GM21526 (cell line): ENCODE measurements around the gene ATG4B.

Source experiments
- ATAC-seq: cut with Tn5 transposase; IDR thresholded peaks from one replicate; pipeline ENCODE4 v1.9.1; 2021; ENCODE audit warnings: moderate library complexity; ENCODE audit not compliant: unreplicated experiment, low FRiP score

Gene ATG4B

GRCh38 chr2:241637795-241638660 lies 535 bp downstream of the ATG4B start:
- ATAC-seq, result peak; percentile 28

GRCh38 chr2:241638940-241639339 lies 1.4 kb downstream of the ATG4B start:
- no peak for ATAC-seq

- no peak for ATAC-seq
Measured at GRCh38 chr2:241639385-241639784, 1.9 kb downstream of the ATG4B start.

GRCh38 chr2:241640165-241640795 lies 2.8 kb downstream of the ATG4B start:
- ATAC-seq, result no peak

GRCh38 chr2:241641631-241642030 lies 4.1 kb downstream of the ATG4B start:
- no peak for ATAC-seq

- no peak for ATAC-seq
Measured at GRCh38 chr2:241645056-241645914, 7.8 kb downstream of the ATG4B start.

- no peak for ATAC-seq
Measured at GRCh38 chr2:241645915-241646645, 8.6 kb downstream of the ATG4B start.

- ATAC-seq, result no peak
Measured at GRCh38 chr2:241648453-241648852, 11.0 kb downstream of the ATG4B start.

GRCh38 chr2:241649404-241649803 lies 11.9 kb downstream of the ATG4B start:
- ATAC-seq, result no peak

GRCh38 chr2:241649927-241650326 lies 12.4 kb downstream of the ATG4B start:
- ATAC-seq, result no peak

GRCh38 chr2:241652142-241652541 lies 14.6 kb downstream of the ATG4B start:
- no peak for ATAC-seq

- ATAC-seq, result no peak
Measured at GRCh38 chr2:241652722-241653121, 15.2 kb downstream of the ATG4B start.

- ATAC-seq, result no peak
Measured at GRCh38 chr2:241653210-241653750, 15.8 kb downstream of the ATG4B start.

GRCh38 chr2:241654551-241654950 lies 17.1 kb downstream of the ATG4B start:
- no peak for ATAC-seq

GRCh38 chr2:241655516-241656189 lies 18.2 kb downstream of the ATG4B start:
- ATAC-seq, result no peak

GRCh38 chr2:241656190-241656741 lies 18.8 kb downstream of the ATG4B start:
- ATAC-seq, result no peak

GRCh38 chr2:241657786-241658254 lies 20.3 kb downstream of the ATG4B start:
- no peak for ATAC-seq

- no peak for ATAC-seq
Measured at GRCh38 chr2:241658296-241658695, 20.8 kb downstream of the ATG4B start.

- ATAC-seq, result no peak
Measured at GRCh38 chr2:241659150-241659739, 21.8 kb downstream of the ATG4B start.
